Measurements from ENCODE around the gene RPL27A.

Gene RPL27A

GRCh38 chr11:8690374-8691342 lies 8.1 kb downstream of the RPL27A start:
- no peak for DNase-seq (ENCODE audit: low read depth)
- no peak for TF ChIP-seq CTCF (IDR thresholded peaks at IDR 0.05; ENCODE audit: control insufficient read depth, extremely low read depth, insufficient read depth)
- H3K4me3 ChIP-seq (ENCODE audit: low read depth, low read length) = no peak overlapping the region

- DNase-seq (ENCODE audit: low read depth) = no peak
- no peak for TF ChIP-seq CTCF (IDR thresholded peaks at IDR 0.05; ENCODE audit: control insufficient read depth, extremely low read depth, insufficient read depth)
- H3K4me3 ChIP-seq (ENCODE audit: low read depth, low read length) = no peak overlapping the region
Observed at GRCh38 chr11:8691601-8692000, 9.0 kb downstream of the RPL27A start.

GRCh38 chr11:8692417-8692816 lies 9.8 kb downstream of the RPL27A start:
- no peak overlapping the region for H3K4me3 ChIP-seq (ENCODE audit: low read depth, low read length)
- DNase-seq (ENCODE audit: low read depth) = no peak
- no peak for TF ChIP-seq CTCF (IDR thresholded peaks at IDR 0.05; ENCODE audit: control insufficient read depth, extremely low read depth, insufficient read depth)

GRCh38 chr11:8693010-8693551 lies 10.5 kb downstream of the RPL27A start:
- DNase-seq (ENCODE audit: low read depth) = no peak
- H3K4me3 ChIP-seq (ENCODE audit: low read depth, low read length) = no peak overlapping the region
- TF ChIP-seq CTCF (IDR thresholded peaks at IDR 0.05; ENCODE audit: control insufficient read depth, extremely low read depth, insufficient read depth) = no peak

GRCh38 chr11:8693555-8693954 lies 11.0 kb downstream of the RPL27A start:
- no peak overlapping the region for H3K4me3 ChIP-seq (ENCODE audit: low read depth, low read length)
- DNase-seq (ENCODE audit: low read depth) = no peak
- no peak for TF ChIP-seq CTCF (IDR thresholded peaks at IDR 0.05; ENCODE audit: control insufficient read depth, extremely low read depth, insufficient read depth)

GRCh38 chr11:8694137-8694536 lies 11.5 kb downstream of the RPL27A start:
- no peak for TF ChIP-seq CTCF (IDR thresholded peaks at IDR 0.05; ENCODE audit: control insufficient read depth, extremely low read depth, insufficient read depth)
- no peak overlapping the region for H3K4me3 ChIP-seq (ENCODE audit: low read depth, low read length)
- DNase-seq (ENCODE audit: low read depth) = no peak
